Measurements from ENCODE around the gene SARS2.
"Not testable (repeated sequence)": the region's sequence is repeated elsewhere in the genome, so short reads cannot be mapped to it uniquely, and the experiment has no call there.

Gene SARS2

GRCh38 chr19:38879400-38879751 lies 51.2 kb downstream of the SARS2 start:
- H3K4me3 ChIP-seq (ENCODE audit: low read length): no peak overlapping the region
- TF ChIP-seq CTCF (conservative IDR thresholded peaks at IDR 0.05; ENCODE audit: low read depth, low read length): no peak

GRCh38 chr19:38878575-38879399 lies 51.8 kb downstream of the SARS2 start:
- TF ChIP-seq CTCF (conservative IDR thresholded peaks at IDR 0.05; ENCODE audit: low read depth, low read length): no peak
- H3K4me3 ChIP-seq (ENCODE audit: low read length): no peak overlapping the region
- no peak for DNase-seq (ENCODE audit: low read depth)

More at GRCh38 chr19:38879400-38879751, 51.2 kb downstream of the SARS2 start:
- DNase-seq (ENCODE audit: low read depth): no peak

GRCh38 chr19:38877781-38878574 lies 52.6 kb downstream of the SARS2 start, which contains the start of gene RINL:
RINL (minus strand) TSS chr19:38878275; CDS start chr19:38876742, 1,533 bp downstream.
- no peak within 1 kb of the TSS for H3K4me3 ChIP-seq (ENCODE audit: low read length)
- DNase-seq (ENCODE audit: low read depth): no peak

GRCh38 chr19:38875656-38876395 lies 54.7 kb downstream of the SARS2 start:
- no peak overlapping the region for H3K4me3 ChIP-seq (ENCODE audit: low read length)
- no peak for DNase-seq (ENCODE audit: low read depth)
- TF ChIP-seq CTCF (conservative IDR thresholded peaks at IDR 0.05; ENCODE audit: low read depth, low read length): no peak

More at GRCh38 chr19:38877781-38878574, 52.6 kb downstream of the SARS2 start, which contains the start of gene RINL:
- no peak for TF ChIP-seq CTCF (conservative IDR thresholded peaks at IDR 0.05; ENCODE audit: low read depth, low read length)

- not testable (repeated sequence) for DNase-seq (ENCODE audit: low read depth); H3K4me3 ChIP-seq (ENCODE audit: low read length)
Observed at GRCh38 chr19:38873400-38873799, 57.2 kb downstream of the SARS2 start.

- no peak for TF ChIP-seq CTCF (conservative IDR thresholded peaks at IDR 0.05; ENCODE audit: low read depth, low read length)
- H3K4me3 ChIP-seq (ENCODE audit: low read length): no peak overlapping the region
- DNase-seq (ENCODE audit: low read depth): no peak
Observed at GRCh38 chr19:38870612-38871011, 60.0 kb downstream of the SARS2 start.
